SHP77 treated with DMSO at 0.1 percent for 48 hours (cell line): Measurements from ENCODE around the gene ZFP36L1.

ENCODE experiments used
- DNase-seq: peaks from one replicate; lab custom pipeline; 2025; lab: John Stamatoyannopoulos, UW

ZFP36L1 gene, protein sequence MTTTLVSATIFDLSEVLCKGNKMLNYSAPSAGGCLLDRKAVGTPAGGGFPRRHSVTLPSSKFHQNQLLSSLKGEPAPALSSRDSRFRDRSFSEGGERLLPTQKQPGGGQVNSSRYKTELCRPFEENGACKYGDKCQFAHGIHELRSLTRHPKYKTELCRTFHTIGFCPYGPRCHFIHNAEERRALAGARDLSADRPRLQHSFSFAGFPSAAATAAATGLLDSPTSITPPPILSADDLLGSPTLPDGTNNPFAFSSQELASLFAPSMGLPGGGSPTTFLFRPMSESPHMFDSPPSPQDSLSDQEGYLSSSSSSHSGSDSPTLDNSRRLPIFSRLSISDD

DNA sequence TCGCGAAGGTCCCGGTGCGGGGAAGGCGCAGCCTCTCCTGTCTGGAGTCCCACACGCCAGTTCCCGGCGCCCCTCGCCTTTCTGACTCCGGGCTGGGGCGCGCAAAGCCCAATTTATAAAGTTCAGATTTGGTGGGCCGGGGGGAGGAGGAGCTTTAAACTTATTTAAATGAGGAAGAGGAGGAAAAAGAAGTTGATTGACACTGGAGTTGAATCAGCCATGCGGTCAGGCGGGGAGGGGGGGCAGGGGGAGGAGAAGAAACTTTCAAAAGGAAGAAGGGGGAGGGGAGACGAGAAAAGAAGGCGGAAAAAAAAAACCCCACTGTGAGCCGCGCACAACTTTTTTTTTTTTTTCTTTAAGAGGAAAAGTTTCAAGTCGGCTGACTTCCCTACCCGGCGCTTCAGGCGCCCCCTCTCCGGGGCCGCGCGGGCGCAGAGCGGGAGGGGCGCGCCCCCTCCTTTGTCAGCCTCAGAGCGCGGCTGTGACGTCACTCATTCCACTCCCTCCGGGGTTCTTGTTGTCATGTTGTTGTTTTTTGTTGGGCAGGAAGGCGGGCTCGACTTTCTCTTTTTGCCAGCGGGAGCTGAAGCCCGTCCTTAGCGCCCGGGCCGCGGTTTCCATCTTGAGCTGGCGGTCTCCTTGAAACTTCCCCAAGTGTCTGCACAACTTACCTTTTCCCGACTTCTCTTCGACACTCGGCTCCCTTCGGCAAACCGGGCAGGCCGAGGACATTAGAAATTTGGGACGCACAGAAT lies at the start of gene ZFP36L1:
TSS of gene ZFP36L1 (minus strand) at position 89 of the 755 bp plus-strand sequence. CDS start 129 bp downstream, outside the sequence.
- DNase-seq: no peak

DNA sequence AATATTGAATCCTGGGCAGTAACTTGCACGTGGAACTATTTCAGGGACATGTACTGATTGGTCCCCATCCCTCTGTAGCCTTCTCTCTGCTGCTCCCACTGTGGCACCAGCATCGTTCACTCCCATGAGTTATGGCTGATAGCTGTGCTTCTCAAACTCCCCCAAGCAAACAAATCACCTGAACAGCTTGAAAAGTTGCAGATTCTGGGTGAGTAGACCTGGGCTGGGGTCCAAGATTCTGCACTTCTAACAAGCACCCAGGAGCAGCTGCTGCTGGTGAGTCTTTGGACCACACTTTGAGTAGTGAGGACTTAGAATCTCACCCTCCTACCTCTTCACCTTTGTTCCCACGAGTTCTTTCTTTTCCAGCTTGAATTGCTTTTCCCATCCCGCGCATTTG lies 49.4 kb upstream of the ZFP36L1 start:
- no peak for DNase-seq

DNA sequence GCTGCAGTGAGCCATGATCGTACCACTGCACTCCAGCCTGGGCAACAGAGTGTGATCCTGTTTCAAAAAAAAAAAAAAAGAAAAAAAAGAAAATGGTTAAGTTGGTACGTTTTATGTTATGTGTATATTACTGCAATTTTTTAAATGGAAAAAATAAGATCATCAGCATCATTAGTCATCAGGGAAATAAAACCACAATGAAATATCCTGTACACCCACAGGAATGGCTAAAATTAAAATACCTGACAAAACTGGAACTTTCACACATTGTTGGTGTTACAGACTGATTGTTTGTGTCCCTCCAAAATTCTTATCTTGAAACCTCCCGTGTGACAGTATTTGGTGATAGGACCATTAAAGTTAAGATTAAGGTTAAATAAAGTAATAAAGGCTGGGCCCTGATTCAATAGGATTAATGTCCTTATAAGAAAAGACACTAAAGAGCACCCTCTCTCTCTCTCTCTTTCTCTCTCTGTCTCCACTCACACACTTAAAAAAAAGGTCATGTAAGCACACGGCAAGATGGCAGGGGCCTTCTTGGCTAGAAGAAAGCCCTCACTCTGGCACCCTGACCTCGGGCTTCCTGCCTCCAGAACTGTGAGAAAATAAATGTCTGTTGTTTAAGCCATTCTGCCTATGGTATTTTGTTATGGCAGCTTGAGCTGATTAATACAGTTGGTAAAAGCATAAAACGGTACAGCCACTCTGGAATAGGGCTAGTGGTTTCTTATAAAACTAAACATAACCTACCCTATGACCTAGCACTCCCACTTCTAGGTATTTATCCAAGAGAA lies 48.3 kb upstream of the ZFP36L1 start:
- DNase-seq: no peak

DNA sequence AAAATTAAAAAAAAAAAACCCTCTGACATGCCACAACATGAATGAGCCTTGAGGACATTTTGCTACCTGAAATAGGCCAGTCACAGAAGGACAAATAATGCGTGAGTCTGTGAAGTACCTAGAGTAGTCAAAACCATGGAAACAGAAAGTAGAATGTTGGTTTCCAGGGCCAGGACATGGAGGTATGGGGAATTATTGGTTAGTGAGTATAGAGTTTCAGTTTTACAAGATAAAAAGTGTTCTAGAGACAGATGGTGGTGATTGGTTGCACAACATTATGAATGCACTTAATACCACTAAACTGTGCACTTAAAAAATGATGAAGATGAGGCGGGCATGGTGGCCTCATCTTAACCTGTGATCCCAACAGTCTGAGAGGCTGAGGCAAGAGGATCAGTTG lies 47.6 kb upstream of the ZFP36L1 start:
- no peak for DNase-seq

DNA sequence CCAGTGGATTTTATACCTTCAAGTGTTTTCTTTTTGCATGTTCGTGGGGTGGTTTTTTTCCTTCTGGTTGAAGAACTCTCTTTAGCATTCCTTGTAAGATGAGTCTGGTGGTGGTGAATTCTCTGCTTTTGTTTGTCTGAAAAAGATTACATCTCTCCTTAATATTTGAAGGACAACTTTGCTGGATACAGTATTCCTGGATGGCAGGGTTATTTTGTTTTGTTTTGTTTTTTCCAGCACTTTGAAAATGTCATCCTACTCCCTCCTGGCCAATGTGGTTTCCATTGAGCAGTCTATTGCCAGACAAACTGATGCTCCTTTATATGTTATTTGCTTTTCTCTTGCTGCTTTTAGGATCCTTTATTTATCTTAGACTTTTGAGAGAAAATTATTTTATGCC lies 43.2 kb upstream of the ZFP36L1 start:
- no peak for DNase-seq

DNA sequence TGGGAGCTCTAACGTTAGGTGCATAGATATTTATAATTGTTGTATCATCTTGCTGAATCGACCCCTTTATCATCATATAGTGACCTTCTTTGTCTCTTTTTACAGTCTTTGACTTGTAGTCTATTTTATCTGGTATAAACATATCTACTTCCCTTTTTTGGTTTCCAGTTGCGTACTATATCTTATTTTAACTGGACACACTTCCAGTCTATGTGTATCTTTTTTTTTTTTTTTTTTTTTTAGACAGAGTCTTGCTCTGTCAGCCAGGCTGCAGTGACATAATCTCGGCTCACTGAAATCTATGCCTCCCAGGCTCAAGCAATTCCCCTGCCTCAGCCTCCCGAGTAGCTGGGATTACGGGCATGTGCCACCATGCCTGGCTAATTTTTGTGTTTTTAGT lies 41.9 kb upstream of the ZFP36L1 start:
- DNase-seq: no peak

DNA sequence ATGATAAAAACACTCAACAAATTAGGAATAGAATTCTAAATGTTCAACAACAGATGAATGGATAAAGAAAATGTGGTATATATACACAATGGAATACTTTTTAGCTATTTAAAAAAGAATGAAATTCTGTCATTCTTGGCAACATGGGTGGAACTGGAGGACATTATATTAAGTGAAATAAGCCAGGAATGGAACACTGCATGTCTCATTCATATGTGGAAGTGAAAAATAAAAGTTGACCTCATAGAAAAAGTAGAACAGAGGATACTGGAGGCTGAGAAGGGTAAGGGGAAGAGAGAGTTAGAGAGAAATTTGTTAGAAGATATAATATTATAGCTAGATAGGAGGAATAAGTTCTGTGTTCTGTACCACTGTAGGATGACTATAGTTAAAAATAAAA lies 35.8 kb upstream of the ZFP36L1 start:
- DNase-seq: no peak

DNA sequence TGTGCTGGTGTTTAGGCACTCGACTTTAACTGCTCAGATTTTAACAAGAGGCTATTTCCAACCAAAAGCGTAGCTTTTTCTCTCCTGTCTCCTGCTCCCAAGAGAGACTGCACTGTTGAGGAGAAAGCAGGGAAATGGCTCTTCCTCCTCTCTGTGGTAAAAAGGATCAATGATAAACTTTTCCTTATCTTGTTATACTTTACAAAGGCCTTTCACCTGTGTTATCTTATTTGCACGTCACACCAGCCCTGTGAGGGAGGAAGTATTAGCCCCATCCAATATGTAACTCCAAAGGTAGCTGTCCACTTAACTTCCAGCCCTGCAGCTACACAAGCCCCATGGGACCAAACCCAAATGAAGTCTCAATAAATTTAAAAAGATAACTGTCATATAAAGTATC lies 32.9 kb upstream of the ZFP36L1 start:
- no peak for DNase-seq

DNA sequence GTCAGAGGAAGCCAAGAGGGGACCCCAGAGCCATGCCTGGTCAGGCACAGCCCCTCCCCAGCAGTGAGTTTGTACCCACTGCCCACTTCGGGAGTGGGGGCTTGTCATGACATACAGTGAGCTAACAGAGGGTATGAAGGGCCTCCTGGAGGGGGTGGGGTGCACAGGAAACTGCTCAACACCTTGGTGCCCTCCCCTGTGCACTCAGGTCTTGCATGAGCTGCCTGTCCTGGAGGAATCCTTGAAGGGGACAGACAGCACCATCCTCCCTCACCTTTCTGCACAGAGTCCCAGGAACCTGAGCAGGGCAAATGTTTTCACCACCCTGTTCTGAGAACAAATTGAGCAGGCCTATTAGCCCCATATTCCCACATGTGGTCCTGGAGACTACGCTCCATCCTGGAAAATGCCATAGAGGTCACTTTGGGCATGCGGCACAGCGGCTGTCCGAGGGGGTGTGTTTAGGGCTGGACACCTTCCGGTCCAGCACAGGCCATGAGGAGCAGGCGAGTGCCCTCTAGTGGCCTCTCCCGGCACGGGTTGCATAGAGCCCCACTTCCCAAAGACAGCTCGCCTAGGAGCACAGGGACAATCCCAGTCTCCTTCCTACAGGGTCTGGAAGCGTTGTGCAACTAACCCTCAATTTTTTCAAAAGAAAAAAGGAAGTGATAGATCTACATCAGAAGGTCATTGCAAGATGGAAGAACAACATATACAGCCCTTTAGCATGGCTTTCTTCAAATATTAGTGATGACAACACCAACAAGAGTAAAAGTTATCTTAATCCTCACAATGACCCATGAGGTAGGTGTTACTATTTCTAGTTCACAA lies 31.9 kb upstream of the ZFP36L1 start:
- DNase-seq: peak; percentile 37

DNA sequence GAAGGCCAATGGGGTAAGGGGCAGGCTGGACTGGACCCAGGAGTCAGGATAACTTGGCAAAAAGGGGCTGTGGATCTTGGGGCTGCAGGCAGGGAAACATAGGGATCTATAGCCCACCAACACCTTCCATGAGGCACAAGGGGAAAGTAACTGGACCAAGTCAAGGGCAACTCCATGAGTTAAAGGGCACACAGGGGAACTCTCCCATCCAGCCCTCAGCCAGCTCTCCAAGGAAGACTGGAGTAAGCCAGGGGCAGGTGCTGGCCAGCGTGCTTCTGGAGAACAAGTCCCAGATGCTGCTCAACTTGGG lies 31.3 kb upstream of the ZFP36L1 start:
- no peak for DNase-seq

DNA sequence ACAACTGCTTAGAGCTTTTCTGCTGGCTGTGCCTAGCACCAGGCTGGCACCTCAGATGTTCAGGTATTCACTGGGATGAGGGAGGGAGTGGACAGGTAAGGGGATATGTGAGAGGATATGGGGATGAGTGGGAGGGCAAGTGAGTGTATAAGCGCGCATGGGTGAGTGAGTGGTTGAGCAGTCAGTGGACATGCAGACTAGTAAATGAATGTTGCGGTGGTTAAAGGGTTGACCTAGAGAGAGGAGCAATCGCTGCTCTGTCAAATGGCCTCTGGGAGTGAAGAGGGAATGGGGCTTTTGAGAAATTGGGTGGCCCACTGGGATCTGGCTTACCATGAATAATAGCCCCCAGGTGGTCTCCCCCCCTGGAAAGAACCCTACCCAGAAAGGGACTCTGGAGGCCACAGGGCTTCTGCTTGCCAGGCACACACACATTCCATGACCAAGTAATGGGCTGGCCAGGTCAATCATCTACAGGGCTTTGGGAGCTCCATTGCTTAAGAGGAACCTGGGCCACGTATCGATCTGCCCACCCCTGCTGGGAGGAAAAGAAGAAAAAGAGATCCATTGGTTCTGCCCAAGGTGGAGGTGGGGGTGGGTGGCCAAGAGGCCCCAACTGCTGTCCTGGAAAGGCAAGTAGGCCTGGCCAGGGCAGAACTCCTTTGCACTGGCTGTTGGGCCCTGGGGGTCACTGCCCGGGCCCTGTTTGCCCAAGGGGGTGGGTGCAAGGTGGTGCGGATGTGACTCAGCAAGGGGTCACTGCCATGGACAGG lies 30.8 kb upstream of the ZFP36L1 start:
- no peak for DNase-seq

DNA sequence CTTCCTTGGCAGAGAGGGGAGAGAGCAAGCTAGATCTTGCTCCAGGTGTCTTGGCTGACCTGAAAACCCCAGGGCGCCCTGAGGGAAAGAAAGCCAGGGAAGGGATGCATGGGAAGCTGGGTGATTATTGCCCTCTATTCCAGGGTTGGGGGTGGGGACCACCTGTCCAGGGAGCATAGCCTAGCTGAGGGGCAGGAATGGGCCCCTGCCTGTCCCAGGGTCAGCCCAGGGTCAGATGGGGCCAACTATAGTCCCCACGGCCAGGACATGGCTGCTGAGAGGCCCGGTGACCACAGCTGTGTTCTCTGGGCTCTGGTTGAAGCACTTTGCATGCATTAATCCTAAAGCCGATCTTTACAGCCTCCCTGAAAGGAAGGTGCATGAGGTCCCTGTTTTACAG lies 30.1 kb upstream of the ZFP36L1 start:
- DNase-seq: no peak

DNA sequence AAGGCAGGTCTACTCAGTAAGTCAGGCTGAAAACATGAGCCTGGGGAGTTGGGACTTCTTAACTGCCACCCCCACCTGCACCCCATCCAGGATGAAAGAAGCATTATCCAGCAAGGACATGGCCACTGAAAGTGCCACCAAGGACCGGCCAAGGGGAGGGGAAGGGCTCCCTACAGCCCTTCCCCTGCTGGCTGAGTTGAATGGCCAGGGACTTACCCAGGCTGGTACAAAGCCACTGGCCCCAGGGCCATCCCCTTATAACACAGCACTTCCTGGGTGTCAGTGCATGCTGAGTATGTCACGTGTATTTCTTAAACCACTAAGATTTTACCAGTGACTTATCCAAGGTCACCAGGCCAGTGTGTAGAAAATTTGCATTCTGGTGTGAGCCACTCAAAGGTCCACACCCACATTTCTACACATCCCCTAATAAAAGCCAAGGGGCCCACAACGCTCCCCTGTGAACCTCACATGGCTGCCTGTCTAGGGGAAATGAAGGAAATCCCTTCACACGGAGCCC lies 29.3 kb upstream of the ZFP36L1 start:
- no peak for DNase-seq

DNA sequence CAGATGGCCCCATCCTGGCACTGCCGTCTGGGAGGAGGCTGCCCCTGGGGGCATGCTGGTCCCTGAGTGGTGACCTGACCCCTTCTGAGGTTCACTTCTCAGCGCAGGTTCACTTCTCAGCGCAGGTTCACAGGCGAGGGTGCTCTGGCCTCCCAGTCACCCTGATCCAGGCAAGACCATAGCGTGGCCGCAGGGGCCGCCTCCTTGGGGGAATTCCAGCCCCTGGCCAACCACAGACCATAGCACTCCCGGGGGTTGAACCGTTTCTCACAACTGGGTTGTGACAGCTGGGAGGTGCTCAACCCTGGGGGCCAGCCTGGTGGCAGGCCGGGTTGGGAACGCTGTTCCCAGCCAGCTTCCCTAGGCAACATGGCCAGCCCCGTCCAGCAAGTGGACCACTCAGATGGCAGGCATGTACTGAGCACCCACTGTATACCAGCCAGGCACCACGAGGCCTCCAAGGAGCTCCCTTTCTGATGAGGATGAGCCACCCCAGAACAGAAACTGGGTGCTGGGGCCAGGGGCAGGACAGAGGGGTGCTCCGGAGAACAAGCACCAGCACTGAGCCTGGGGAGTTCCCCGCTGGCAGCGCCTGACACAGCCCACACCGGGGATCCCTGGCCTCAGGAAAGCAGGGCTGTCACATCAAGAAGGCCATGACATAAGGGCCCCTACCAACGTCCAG lies 28.3 kb upstream of the ZFP36L1 start:
- no peak for DNase-seq

DNA sequence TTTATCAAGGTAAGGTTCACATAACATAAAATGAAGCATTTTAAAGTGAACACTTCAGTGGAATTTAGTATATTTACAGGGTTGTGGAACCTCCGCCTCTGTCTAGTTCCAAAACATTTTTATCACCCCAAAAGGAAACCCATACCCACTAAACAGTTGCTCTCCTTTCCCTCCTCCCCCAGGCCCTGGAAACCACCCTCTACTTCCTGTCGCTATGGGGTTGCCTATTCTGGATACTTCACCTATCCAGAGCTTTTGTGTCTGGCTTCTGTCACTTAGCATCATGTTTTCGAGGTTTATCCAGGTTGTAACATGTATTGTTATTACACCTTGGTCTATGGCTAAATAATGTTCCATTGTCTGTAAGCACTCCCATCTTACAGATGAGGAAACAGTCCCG lies 27.7 kb upstream of the ZFP36L1 start:
- no peak for DNase-seq

DNA sequence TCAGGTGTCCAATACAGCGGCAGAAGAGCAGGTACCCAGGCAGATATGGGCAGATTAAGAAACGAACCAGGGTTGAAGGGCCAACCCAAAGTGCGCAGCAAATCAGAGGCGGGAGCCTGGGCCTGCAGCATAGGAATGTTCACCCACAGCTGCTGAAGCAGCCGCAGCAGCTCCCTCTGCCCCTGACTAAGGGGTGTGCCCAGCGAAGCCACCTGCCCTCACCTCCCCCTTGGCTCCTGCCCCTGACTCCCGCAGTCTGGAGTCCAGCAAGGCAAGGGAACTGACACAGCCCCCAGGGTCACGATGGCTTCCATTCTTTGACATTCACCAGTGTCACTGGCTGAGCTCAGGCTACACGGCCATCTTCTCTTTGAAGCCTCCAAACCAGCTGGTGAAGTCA lies 27.3 kb upstream of the ZFP36L1 start:
- no peak for DNase-seq

DNA sequence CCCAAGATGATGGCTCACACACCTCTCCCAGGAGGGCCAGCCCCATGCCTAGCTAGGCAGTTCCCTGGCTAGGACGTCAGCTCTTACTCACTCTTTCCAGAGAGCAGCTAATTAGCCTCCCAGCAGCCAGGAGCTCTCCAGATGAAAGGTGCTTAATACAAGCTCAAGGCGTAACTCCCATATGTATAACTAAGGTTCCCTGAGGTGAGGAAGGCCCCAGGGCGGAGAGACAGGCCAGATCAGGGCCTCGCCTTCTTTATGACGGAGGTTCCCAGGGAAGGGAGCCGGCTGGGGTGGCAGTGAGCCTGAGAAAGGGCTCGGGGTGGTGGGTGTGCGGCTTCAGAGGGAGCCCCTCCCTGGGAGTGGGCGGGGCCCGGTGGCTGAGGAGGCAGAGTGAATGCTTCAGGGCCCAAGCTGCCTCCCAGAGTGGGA lies 26.4 kb upstream of the ZFP36L1 start:
- DNase-seq: no peak

DNA sequence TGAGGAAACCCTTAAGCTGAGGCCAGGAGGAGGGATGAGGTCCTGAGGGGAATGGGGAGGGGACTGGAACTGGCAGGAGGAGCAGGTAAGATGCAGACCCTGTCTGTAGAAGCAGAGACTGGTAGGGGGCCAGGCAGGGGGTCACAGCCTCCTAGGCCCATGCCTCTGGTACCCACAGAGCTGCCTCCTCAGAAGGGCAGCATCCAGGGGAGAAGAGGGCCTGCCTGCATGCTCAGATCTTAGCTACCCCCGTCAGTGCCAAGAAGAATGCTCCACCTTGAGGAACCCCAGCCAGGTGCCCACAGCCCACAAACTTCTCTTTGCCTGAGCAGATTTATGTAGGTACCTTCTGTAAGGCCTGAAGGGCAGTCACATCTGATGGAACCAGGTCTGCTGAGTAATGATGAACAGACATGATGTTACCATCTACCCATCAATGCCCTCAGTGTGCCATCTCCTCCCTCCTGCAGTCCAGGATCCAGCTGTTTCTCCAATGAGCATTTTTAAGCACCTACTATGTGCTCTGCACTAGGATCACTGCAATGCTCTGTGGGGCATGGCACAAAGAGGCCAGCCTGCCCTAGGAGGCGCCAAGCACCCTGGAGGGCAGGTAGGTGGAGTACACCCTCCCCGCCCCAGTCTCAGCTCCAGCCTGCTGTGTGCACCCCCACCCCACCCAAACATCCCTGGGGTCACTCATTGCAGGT lies 24.8 kb upstream of the ZFP36L1 start:
- DNase-seq: no peak

DNA sequence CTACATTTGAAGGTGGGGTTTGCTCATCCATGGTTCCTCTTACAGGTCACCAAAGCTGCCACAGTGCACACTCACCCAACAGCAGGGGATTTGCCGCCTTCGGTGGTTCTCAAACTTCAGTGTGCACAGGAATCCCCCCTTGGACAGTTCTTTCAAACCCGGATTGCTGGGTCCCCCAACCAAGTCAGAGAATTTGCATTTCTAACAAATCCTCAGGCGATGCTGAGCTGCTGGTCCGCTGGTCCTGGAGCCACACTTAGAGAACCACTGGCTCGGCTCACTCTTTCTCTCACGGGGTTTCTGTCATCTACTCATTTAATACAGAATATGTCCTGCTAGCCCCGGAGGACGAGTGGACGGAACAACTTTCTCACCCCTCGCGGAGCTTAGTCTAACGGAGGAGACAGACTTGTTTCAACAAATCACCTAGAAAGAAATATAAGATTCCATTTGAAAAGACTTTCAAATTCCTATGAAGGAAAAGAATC lies 24.1 kb upstream of the ZFP36L1 start:
- no peak for DNase-seq
